Fibroblast of pulmonary artery (primary cell): ENCODE results near the gene IRS2.

ENCODE experiments used
- DNase-seq: peaks from one replicate; pipeline ENCODE4 v3.0.0-alpha.2; 2010; ENCODE audit warnings: low read depth
- H3K4me3 ChIP-seq: replicated peaks from 2 replicates; pipeline ENCODE4 v1.5.1; 2011; ENCODE audit warnings: low read depth, mild to moderate bottlenecking, control low read depth, low read length, moderate library complexity
- TF ChIP-seq, protein P1 (sequence below): IDR thresholded peaks from 2 replicates; pipeline ENCODE4 v1.5.1; 2011; ENCODE audit warnings: mild to moderate bottlenecking, control low read depth, low read length, inconsistent platforms; ENCODE audit errors: missing control alignments

The IRS2 gene

DNA sequence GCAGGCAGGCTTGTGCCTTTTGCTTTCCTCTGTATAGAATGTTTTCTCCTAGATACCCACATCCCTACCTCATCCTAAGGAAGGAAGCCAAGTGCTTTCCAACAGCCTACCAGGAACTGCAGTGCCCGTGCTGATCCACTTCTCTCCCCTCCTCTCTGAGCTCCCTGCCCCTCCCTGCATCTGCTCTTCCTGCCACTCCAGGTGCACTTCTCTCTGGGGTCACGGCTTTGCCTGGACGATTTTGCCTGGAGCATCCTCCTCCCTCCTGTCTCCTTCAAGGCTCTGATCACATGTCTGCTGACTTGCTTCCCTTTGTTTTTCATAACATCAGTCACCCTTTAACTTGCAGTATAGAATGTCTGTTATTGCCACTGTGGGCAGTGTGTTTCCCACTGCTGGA lies 34.7 kb upstream of the IRS2 start:
- TF ChIP-seq, protein P1, sequence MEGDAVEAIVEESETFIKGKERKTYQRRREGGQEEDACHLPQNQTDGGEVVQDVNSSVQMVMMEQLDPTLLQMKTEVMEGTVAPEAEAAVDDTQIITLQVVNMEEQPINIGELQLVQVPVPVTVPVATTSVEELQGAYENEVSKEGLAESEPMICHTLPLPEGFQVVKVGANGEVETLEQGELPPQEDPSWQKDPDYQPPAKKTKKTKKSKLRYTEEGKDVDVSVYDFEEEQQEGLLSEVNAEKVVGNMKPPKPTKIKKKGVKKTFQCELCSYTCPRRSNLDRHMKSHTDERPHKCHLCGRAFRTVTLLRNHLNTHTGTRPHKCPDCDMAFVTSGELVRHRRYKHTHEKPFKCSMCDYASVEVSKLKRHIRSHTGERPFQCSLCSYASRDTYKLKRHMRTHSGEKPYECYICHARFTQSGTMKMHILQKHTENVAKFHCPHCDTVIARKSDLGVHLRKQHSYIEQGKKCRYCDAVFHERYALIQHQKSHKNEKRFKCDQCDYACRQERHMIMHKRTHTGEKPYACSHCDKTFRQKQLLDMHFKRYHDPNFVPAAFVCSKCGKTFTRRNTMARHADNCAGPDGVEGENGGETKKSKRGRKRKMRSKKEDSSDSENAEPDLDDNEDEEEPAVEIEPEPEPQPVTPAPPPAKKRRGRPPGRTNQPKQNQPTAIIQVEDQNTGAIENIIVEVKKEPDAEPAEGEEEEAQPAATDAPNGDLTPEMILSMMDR: no peak
- H3K4me3 ChIP-seq: no peak overlapping the region
- DNase-seq: no peak

DNA sequence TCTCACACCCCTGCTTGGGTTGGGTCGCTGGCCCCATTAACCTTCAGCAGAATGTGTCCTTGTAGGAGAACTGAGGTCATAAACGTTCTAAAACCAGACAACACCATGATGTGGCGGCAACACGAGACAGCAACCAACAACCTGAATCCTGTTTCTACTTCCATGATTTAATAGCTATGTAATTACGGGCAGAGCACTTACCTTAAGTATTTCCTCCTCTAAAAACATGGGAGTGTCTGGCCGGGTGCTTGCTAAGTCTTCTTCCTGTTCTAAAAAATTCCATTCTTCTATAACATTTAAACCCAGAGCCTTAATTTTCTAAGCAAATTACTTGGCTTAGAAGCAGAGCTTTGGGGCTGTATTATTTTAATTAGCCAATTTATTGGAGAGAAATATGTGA lies 33.5 kb upstream of the IRS2 start:
- TF ChIP-seq, protein P1: no peak
- H3K4me3 ChIP-seq: no peak overlapping the region
- DNase-seq: no peak

DNA sequence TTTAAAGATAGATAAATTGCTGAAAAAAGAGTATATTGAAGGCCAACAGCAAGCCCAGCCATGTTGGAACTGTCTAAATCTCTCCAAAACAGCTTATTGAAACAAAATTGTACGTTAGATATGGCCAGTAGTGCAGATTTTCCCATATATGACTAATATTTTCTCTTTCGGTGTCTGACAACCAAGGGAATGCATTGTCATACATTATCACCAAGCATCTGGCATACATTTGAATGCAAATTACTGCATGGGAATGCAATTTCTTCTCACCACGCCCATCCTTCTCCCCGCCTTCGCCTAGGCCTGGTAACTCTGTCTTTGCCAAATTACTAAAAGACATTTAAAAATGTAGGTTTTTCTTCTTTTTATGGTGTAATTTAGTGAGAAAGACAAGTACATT lies 32.5 kb upstream of the IRS2 start:
- peak; percentile 15 for DNase-seq
- TF ChIP-seq, protein P1: no peak
- no peak overlapping the region for H3K4me3 ChIP-seq

DNA sequence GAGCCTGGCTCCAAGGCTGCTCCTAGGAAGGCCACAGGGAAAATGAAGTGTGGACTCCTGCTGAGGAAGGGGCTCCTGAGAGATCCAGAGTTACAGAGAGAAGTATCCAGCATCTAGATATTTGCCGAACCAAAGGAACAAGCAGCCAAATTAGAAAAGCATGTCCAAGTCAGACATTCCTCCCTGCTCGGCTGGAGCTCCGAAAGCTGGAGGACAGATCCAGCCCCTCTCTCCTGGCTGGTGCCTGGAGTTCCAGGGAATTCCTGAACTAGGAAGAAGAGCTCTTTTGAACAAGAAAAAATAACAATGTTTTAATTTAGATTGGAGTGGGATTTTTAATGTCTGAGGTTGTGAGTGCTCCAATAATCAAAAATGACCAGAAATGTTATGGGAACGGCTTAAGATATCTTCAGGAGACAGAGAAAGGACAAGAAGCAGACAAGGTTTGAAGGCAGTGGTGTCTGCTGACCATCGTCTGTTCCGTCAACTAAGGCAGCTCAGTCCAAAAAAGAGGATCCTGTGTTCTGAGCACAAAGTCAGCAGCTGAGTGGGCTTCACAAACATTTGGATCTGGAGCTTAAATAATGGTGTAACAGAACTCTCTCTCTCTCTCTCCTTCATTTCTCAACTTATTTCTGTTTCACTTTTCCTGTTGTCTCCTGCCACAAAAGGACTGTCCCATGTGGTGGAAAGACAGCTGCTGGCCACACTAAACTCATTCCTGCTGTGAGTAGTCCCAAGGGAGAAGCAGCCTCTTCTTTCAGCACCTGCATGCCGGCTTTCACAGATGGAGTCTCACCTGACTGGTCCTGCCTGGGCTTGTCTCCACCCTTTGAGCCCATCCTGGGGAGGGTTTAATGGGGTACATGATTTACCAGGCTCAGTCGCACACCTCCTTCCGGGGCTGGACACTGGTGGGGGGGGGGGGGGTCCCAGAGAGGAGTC lies 31.5 kb upstream of the IRS2 start:
- TF ChIP-seq, protein P1: no peak
- no peak overlapping the region for H3K4me3 ChIP-seq
- no peak for DNase-seq

DNA sequence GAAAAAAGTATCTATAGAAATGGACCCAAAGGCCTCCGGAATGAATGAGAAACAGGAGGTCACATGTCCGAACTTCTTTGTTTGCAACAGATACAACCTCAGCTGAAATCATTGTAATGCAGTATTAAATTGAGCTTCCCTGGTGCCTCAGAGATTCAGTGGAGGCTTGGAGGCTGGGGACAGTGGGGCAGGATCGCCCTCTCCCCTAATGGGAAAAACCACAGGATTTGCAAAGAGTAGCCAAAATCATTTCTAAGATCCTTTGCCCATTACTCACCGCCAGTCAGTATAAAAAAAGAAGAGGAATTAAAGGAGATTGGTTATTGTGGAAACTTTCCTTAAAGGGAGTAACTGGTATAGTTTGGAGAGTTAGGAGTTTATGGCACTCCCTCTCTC lies 30.4 kb upstream of the IRS2 start:
- TF ChIP-seq, protein P1: no peak
- H3K4me3 ChIP-seq: no peak overlapping the region
- no peak for DNase-seq

DNA sequence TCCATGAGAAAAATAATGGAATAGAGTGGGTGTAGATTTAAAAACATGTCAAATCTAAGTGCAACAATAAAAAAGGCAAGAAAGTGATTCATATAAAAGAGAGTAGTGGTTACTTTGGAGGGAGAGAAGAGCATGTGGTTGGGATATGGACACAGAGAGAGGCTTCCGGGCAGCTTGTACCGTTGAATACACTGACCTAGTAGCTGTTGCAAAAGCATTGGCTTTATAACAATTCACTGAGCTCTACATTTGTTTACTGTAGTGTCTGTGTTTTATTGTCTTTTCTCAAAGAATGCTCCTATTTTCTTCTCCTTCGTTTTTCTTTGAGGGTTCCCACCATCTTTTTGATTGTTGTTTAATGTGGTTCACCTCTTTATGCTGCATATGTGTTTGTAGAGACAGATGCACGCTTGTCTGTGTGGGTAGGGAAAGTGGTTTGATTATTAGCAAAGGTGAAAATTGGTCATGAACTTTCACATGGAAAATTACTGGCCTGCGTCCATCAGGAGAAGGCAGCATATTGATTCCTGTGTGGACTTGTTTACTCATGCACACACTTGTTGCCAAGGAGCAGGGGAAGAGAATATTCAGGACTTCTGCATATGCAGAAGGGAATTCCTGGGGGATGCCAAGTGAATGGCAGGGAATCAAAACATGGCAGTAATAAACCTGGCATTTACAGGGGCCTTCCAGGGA lies 29.9 kb upstream of the IRS2 start:
- TF ChIP-seq, protein P1: no peak
- no peak for DNase-seq
- no peak overlapping the region for H3K4me3 ChIP-seq

DNA sequence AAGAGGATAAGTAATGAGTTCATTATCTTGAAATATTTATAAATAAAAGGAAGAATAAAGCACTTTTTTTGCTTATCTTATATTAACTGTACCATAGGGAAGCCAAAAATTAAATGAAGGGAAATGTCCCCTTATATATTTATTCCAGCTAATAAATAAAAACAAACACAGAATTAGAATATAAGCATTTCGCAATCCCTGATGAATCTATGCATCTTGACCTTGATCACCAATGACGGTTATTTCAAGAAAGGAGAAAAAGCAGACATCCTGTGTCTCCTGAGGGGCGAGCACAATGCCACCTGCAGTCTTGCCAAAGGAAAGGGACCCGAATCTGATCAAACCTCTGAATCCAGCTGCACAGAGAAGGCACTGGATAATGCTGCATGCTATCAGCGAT lies 29.3 kb upstream of the IRS2 start:
- TF ChIP-seq, protein P1: no peak
- DNase-seq: no peak
- no peak overlapping the region for H3K4me3 ChIP-seq
